ENCODE measurements around the gene FAF1.

Gene FAF1

GRCh38 chr1:50700621-50701020, 259.4 kb downstream of the FAF1 start:
- no peak for DNase-seq (ENCODE audit: low read depth)

DNA sequence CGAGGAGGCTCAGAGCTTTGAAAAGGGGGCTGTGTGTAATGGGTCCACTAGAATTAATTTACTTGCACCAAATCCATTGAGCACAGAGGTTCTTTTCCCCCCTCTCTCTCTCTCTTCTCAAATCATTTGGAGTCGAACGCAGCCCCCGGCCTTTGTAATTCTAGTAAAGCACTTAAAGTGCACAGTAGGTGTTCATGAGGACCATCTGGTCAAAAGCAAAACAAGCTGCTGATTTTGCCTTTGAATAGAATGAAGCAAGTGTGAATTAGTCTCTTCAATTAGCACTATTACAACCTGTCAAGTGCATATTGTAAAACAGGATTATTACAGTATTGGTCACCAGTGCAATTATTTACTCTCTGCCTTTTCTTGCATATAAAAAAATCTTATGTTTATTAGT, 259.9 kb downstream of the FAF1 start:
- DNase-seq (ENCODE audit: low read depth) = no peak

DNA sequence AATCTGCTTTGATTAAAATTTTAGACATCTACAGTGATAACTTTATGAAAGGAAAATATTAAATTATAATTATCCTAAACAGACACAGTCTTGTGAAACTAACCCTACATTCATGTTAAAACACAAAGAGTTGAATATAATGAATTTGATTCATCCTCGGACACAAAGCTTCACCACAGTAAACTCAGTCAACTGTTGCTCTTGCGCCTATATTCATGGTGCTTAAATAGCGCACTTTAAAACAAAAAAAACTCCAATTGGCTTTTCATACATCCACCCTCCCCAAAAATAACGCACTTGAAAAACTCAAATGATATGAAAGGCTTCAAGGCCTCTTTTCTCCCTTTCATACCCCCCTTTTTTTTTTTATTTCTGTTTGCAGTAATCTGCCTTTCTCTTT, 260.3 kb downstream of the FAF1 start:
- DNase-seq (ENCODE audit: low read depth) = no peak

GRCh38 chr1:50697440-50698421, 262.3 kb downstream of the FAF1 start:
- no peak for DNase-seq (ENCODE audit: low read depth)

DNA sequence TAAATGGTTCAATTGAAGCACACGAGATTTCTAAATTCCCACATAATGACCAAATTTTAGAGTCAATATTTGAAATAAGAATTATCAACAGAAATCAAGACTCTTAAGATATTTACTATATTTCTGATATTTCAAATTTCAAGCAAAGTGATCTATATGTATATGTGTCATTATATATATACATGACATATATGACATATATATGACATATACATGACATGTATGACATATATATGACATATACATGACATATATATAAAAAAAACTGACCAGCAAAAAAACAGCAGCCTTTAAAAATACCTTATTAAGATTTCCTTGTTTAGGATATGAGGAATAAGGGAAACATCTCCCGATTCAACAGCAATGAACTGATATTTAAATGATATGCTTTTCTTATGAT, 266.2 kb downstream of the FAF1 start:
- no peak for DNase-seq (ENCODE audit: low read depth)

GRCh38 chr1:50684185-50684584, 275.9 kb downstream of the FAF1 start:
- no peak for DNase-seq (ENCODE audit: low read depth)

- no peak for DNase-seq (ENCODE audit: low read depth)
Measured at GRCh38 chr1:50681931-50682330, 278.1 kb downstream of the FAF1 start.

GRCh38 chr1:50667710-50668356, 292.2 kb downstream of the FAF1 start:
- no peak for DNase-seq (ENCODE audit: low read depth)

- DNase-seq (ENCODE audit: low read depth) = no peak
Measured at GRCh38 chr1:50667272-50667671, 292.8 kb downstream of the FAF1 start.

DNA sequence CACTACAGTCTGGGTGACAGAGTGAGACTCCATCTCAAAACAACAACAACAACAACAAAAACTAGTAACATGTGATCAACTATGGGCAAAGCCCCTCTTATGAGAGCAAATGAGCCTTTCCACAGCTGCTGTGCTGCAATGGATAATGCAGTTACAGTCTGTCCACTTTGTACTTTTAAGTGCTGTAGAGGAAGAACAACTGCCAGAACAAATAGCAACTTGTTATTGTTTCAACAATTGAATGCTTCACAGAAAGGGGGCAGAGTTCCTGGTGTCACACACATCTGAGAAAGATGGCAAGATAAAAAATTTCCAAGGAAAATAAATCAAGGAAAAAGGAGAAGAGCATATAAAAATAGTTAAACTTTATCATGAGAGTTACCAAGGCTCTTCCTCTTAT, 293.2 kb downstream of the FAF1 start:
- no peak for DNase-seq (ENCODE audit: low read depth)

- DNase-seq (ENCODE audit: low read depth) = no peak
Measured at GRCh38 chr1:50665413-50665812, 294.7 kb downstream of the FAF1 start.

- no peak for DNase-seq (ENCODE audit: low read depth)
Measured at GRCh38 chr1:50661626-50662025, 298.4 kb downstream of the FAF1 start.

DNA sequence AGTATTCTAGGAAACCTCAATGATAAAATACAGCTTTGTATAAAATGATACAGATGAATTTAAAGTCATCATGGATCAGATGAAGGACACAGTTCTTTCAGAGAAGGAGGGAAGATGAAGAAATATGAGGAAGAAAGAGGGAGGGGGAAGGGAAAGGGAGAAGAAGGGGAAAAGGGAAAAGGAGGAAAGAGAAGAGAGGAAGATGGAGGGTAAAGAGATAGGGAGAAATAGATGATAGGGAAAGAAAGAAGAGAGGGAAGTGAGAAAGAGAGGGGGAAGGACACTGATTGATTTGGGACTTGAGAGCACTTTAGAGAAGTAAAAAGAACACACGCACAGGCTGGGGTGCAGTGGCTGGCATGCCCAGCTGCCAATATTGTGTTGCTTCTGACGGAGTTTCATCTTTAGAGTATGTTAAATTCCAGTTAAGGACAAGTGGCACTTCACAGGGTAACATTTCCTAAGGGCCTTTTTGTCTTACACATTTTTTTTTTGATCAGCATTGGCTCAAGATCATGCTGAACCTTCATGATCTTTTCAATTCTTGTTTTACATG, 300.9 kb downstream of the FAF1 start:
- DNase-seq (ENCODE audit: low read depth) = no peak

GRCh38 chr1:50658459-50659076, 301.5 kb downstream of the FAF1 start:
- no peak for DNase-seq (ENCODE audit: low read depth)

DNA sequence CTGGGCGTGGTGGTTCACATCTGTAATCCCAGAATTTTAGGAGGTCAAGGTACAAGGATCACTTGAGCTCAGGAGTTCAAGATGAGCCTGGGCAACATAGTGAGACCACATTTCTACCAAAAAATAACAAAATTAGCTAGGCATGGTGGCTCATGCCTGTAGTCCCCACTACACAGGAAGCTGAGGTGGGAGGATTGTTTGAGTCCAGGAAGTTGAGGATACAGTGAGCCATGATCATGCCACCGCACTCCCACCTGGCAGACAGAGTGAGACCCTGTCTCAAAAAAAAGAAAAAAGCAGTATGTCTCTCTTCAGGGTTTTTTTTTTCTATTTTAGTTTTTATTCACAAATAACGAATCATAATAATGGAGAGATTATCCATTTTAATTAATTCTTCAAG, 303.1 kb downstream of the FAF1 start:
- no peak for DNase-seq (ENCODE audit: low read depth)

DNA sequence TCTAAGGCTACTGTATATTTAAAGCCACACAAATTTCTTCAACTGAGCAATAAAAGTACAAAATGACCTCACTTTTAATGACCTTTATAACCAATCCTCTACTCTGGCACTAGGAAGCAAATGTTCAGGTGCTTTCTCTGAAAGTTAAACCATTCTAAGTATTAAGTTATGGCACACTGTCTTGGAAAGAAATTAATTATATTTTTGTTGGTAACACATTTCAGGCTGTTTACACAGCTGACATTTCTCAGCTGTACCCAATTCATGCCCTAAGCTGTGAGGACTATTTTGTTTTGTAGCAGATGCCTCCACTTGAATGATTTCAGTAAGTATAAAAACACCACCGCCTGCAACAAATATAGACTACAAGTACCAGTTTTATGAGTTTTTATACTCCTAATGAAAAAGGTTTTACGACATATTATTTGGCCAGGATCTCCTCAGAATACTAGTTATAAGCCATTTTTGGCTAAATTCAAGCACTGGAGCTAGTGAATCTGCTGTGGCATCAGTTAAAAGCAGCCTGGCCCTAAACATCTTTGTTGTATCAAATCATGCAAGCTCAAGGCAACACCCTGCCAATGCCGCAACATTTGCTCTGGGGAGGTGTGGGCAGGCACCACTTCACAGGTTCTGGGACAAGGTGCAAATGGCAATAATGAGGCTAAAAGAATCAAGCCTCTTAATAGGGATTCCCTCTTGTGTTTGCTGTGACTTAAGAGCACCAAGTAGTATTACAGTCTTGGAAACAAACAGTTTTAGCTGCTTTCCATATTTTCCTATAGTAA, 308.4 kb downstream of the FAF1 start:
- no peak for DNase-seq (ENCODE audit: low read depth)

DNA sequence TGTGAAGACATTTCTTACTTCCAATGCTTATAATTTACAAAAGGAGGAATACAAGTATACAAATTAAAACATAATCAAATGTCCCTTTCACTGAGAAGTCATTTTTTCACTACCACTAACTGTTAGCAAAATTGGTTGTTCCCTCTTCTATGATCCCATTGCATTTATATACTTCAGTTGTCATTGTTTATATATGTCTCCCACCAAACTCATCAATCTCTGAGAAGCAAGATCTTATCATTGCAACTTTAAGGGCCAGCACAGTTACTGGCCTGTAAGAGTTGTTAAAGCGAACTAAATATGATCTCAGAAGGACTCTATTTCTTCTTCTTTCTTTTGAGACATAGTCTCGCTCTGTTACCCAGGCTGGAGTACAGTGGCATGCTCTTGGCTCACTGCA, 313.5 kb downstream of the FAF1 start:
- no peak for DNase-seq (ENCODE audit: low read depth)

GRCh38 chr1:50645139-50645538, 314.9 kb downstream of the FAF1 start:
- no peak for DNase-seq (ENCODE audit: low read depth)

- DNase-seq (ENCODE audit: low read depth) = no peak
Measured at GRCh38 chr1:50644447-50645105, 315.5 kb downstream of the FAF1 start.

- DNase-seq (ENCODE audit: low read depth) = no peak
Measured at GRCh38 chr1:50637460-50637859, 322.6 kb downstream of the FAF1 start.

GRCh38 chr1:50634251-50634650, 325.8 kb downstream of the FAF1 start:
- no peak for DNase-seq (ENCODE audit: low read depth)
